Esophagus muscularis mucosa (tissue), 4 donors: ENCODE data around the gene SLC6A19. TPM values are rescaled to one million over a fixed set of nuclear protein-coding genes. Genes with fewer than 3 reads are reported as not detected.

Source experiments
- DNase-seq: peaks from one replicate; pipeline ENCODE4 v3.0.0-alpha.2; 2017; ENCODE audit errors: extremely low spot score
- H3K27ac ChIP-seq, 4 donors: fragments of 200-600 bp; sonication (generic); replicated peaks in 1 of 4; 1 replicate in 3 of 4; 2 replicates in 1 of 4; pipeline ENCODE4 v1.5.1; 2016 to 2019; ENCODE audit warnings: mild to moderate bottlenecking in 1 of 4
- H3K27me3 ChIP-seq, 4 donors: fragments of 200-600 bp; sonication (generic); one replicate each; pipeline versions ENCODE4 v1.5.1 to v1.6.0; 2016 to 2019
- H3K36me3 ChIP-seq, 4 donors: fragments of 200-600 bp; sonication (generic); one replicate each; pipeline ENCODE4 v1.5.1; 2016 to 2019
- H3K4me1 ChIP-seq, 4 donors: fragments of 200-600 bp; sonication (generic); one replicate each; pipeline ENCODE4 v1.5.1; 2016 to 2019
- H3K4me3 ChIP-seq, 4 donors: fragments of 200-600 bp; sonication (generic); 1 replicate in 2 of 4; 2 replicates in 2 of 4; pipeline ENCODE4 v1.5.1; 2016 to 2019; ENCODE audit warnings: mild to moderate bottlenecking in 4 of 4, moderate library complexity in 1 of 4
- H3K9me3 ChIP-seq, 4 donors: fragments of 200-600 bp; sonication (generic); 1 replicate in 3 of 4; 2 replicates in 1 of 4; pipeline ENCODE4 v1.5.1; 2016 to 2019
- EP300 ChIP-seq: sonication (generic); formaldehyde crosslinking; IDR thresholded peaks from one replicate; pipeline ENCODE4 v1.6.1; 2017; ENCODE audit warnings: antibody characterized with exemption
- POLR2A ChIP-seq: fragments of 450-650 bp; IDR thresholded peaks from one replicate; pipeline ENCODE4 v1.6.1; 2017; ENCODE audit warnings: antibody characterized with exemption, moderate library complexity, mild to moderate bottlenecking, low read depth
- POLR2AphosphoS5 ChIP-seq, 2 donors: sonication (generic); formaldehyde crosslinking; IDR thresholded peaks; one replicate each; pipeline ENCODE4 v1.6.1; 2017; ENCODE audit warnings: antibody characterized with exemption in 2 of 2
- WGBS: methylation state at CpG from one replicate; pipeline ENCODE4 v1.1.5; 2018; 5-methylcytosine and 5-hydroxymethylcytosine counted together
- intact Hi-C: fragments of 100-400 bp; cut with DNase I; formaldehyde crosslinking; loops from one replicate; pipeline ENCODE4 v1.15.1; 2023
- total RNA-seq, 4 donors: library from RNA; depleted of rRNA; stranded (reverse); fragments of >200 nt; gene quantifications; one replicate each; pipeline versions ENCODE4 v1.1.0 to v1.2.1, GENCODE V29; 2016
- TF ChIP-seq, protein P1 (sequence below), 3 experiments: fragments of 200-600 bp in 2 of 3; fragments of 450-650 bp in 1 of 3; sonication (generic) in 2 of 3; IDR thresholded peaks; one replicate each; pipeline ENCODE4 v1.5.1; 2017 to 2019; ENCODE audit warnings: antibody characterized with exemption in 3 of 3, mild to moderate bottlenecking in 2 of 3, moderate library complexity in 1 of 3

SLC6A19 gene
- total RNA-seq, 4 donors from 2014 or later: not detected

DNA sequence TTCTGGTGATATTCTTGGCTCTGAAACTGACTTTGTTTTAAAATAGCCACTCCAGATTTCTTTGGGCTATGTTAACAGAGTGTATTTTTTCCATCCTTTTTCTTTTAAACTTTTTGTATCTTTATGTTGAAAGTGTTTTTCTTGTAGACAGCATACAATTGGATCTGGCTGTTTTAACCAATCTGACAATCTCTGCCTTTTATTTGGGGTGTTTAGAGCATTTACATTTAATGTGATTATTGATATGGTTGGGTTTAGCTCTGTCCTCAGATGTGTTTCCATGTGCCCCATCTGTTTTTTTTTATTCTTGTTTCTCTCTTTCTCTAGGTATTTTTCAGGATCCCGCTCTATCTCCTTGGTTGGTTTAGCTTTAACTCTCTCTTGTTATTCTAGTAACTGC lies 34.4 kb downstream of the SLC6A19 start:
- no peak overlapping the region for H3K4me3 ChIP-seq
- H3K9me3 ChIP-seq: peaks cover 0 to 29% (median 20%) of the 10 kb centered on the region in 4 donors
- no peak for DNase-seq
- WGBS: 100% methylated on average over 1 of the region's 1 CpG
- no peaks in the 10 kb centered on the region for H3K4me1 ChIP-seq
- intact Hi-C loops: no loop called here
- H3K27ac ChIP-seq: no peak overlapping the region
- peaks cover 0 to 38% (median 0%) of the 10 kb centered on the region in 4 donors for H3K27me3 ChIP-seq
- TF ChIP-seq EP300: no peak
- TF ChIP-seq, protein P1, sequence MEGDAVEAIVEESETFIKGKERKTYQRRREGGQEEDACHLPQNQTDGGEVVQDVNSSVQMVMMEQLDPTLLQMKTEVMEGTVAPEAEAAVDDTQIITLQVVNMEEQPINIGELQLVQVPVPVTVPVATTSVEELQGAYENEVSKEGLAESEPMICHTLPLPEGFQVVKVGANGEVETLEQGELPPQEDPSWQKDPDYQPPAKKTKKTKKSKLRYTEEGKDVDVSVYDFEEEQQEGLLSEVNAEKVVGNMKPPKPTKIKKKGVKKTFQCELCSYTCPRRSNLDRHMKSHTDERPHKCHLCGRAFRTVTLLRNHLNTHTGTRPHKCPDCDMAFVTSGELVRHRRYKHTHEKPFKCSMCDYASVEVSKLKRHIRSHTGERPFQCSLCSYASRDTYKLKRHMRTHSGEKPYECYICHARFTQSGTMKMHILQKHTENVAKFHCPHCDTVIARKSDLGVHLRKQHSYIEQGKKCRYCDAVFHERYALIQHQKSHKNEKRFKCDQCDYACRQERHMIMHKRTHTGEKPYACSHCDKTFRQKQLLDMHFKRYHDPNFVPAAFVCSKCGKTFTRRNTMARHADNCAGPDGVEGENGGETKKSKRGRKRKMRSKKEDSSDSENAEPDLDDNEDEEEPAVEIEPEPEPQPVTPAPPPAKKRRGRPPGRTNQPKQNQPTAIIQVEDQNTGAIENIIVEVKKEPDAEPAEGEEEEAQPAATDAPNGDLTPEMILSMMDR (IDR thresholded peaks at IDR 0.05): no peak
- no peak for TF ChIP-seq POLR2AphosphoS5 (IDR thresholded peaks at IDR 0.05)
- no peak for TF ChIP-seq POLR2A
- no peaks in the 10 kb centered on the region for H3K36me3 ChIP-seq

DNA sequence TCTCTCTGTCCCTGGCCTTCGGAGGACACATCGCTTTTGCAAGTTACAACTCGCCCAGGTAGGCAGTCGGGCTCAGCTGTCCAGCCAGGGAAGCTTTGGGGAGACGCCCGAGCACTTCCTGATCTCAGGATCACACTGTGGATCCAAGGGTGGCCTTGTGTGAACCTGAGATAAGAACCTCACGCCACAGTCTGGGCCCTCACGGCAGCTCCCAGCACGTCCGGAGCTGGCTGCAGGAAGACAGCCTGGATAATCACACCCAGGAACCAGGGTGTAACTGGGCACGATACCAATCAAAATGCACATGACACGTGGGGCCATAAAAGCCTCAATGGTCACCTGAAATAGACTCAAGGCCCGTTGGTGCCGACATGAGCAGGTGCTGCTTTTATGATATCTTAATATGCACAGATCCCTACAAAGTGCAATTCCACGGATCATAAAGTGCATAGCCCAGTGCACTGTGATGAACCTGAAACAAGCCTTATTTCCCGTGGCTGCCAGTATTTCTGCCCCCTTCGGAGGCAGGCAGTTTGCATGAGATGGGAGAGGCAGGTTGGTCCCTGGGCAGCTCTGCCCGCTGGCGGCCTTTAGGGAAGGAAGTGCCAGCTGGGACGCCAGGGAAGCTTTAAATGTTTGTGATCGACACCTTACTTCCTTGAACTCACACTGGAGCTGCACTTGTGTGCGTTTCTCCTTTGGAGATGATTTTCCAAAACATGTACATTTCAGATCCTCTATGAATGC lies 38.3 kb downstream of the SLC6A19 start:
- intact Hi-C loops: no loop called here
- Histone ChIP-seq H3K27me3 (peaks cover 0 to 30% (median 0%) of the 10 kb centered on the region in 4 donors), H3K27ac (no peak overlapping the region), H3K36me3 (no peaks in the 10 kb centered on the region), H3K4me3 (no peak overlapping the region), H3K9me3 (peaks cover 0 to 22% (median 18%) of the 10 kb centered on the region in 4 donors), H3K4me1 (no peaks in the 10 kb centered on the region)
- no peak for DNase-seq
- TF ChIP-seq EP300 (no peak), POLR2A (no peak), POLR2AphosphoS5 (IDR thresholded peaks at IDR 0.05) (no peak)
- TF ChIP-seq, protein P1 (IDR thresholded peaks at IDR 0.05): no peak
- 82% methylated on average over 22 of the region's 22 CpGs for WGBS

DNA sequence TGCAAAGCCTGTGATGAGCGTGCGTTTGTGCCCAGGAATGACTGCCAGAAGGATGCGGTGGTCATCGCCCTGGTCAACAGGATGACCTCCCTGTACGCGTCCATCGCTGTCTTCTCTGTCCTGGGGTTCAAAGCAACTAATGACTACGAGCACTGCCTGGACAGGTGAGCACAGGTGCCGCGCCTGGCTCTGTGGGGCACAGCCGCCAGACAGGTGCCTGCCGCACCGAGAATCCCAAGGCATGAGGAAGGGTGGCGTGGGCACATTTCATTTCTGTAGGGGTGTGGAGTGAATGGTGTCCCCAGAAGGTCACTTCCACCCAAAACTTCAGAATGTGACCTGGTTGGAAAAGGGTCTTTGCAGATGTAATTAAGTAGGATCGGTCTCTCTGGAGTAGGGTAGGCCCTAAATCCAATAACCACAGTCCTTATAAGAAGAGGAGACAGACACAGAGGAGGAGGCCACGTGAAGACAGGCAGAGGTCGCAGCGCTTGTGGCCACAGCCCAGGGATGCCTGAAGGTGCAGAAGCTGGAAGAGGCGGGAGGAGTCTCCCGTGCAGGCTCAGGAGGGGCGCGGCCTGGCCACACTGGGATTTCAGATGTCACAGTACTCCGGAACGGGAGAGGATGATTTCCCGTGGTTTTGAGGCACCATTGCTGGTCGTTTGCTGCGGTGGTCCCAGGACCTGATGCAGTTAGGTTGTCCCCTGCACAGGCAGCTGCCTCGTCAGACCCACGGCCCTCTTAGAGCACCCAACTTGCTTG lies 39.3 kb downstream of the SLC6A19 start:
- H3K36me3 ChIP-seq: no peaks in the 10 kb centered on the region
- 92% methylated on average over 21 of the region's 29 CpGs for WGBS
- intact Hi-C loops: no loop called here
- peaks cover 0 to 12% (median 8%) of the 10 kb centered on the region in 4 donors for H3K9me3 ChIP-seq
- no peak overlapping the region for H3K27ac ChIP-seq
- TF ChIP-seq EP300 (no peak), POLR2A (no peak), POLR2AphosphoS5 (IDR thresholded peaks at IDR 0.05) (no peak)
- TF ChIP-seq, protein P1 (IDR thresholded peaks at IDR 0.05): no peak
- H3K27me3 ChIP-seq: peaks cover 0 to 33% (median 5%) of the 10 kb centered on the region in 4 donors
- DNase-seq: no peak
- H3K4me3 ChIP-seq: no peak overlapping the region
- H3K4me1 ChIP-seq: no peaks in the 10 kb centered on the region

DNA sequence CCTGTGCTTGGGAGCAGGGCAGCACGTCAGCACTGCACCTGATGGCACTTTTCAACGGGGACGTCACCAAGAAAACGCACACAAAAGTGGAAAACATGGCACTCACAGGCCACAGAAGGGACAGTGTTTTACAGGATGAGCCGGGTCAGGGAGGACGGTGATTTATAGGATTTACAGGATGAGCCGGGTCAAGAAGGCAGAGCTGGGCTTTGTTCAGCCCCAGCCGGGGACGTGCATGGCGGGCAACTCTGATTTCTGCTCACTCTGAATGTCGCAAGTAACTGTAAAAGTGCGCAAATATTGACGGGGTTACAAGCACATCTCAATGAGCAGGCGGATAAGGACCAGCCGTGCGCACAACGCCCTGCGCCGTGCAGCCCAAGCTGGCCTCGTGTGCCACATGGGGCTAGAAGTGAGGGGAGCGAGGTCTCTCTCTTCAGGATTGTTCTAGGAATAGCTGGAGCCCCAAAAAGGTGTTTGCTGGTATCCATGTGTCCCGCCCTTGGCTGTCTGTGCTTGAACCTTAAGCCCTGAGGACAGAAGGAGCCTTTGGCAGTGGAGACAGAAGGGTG lies 40.2 kb downstream of the SLC6A19 start:
- TF ChIP-seq POLR2AphosphoS5 (IDR thresholded peaks at IDR 0.05) (no peak), EP300 (no peak), POLR2A (no peak)
- TF ChIP-seq, protein P1 (IDR thresholded peaks at IDR 0.05): no peak
- Histone ChIP-seq H3K9me3 (peaks cover 0 to 4% (median 1%) of the 10 kb centered on the region in 4 donors), H3K4me3 (no peak overlapping the region), H3K27me3 (peaks cover 0 to 42% (median 14%) of the 10 kb centered on the region in 4 donors), H3K36me3 (no peaks in the 10 kb centered on the region), H3K27ac (no peak overlapping the region), H3K4me1 (peaks cover 0 to 9% (median under 1%) of the 10 kb centered on the region in 4 donors)
- DNase-seq: no peak
- intact Hi-C loops: no loop called here
- 83% methylated on average over 22 of the region's 22 CpGs for WGBS
